Neural cell (in vitro differentiated cells): ENCODE results near the gene SNX21. TPM values are rescaled to one million over a fixed set of nuclear protein-coding genes. Genes with fewer than 3 reads are reported as not detected.

ENCODE experiments used
- H2AFZ ChIP-seq: fragments of 200-600, 300-800 bp; sonication (generic), shearing (Covaris generic); 2 replicates; pipeline ENCODE4 v1.6.0; 2014; ENCODE audit warnings: low read depth, mild to moderate bottlenecking, antibody characterized with exemption, low read length, moderate library complexity
- H3F3A ChIP-seq: fragments of 200-600 bp; shearing (Covaris generic); 2 replicates; pipeline ENCODE4 v1.6.1; 2016; ENCODE audit warnings: mild to moderate bottlenecking, moderate library complexity, mixed read lengths, antibody characterized with exemption, low read length; ENCODE audit not compliant: insufficient read depth, poor library complexity, severe bottlenecking
- H3K27ac ChIP-seq: fragments of 200-600, 300-800 bp; sonication (generic), shearing (Covaris generic); 2 replicates; pipeline ENCODE4 v1.5.1; 2014; ENCODE audit warnings: mild to moderate bottlenecking, low read length, moderate library complexity
- H3K27me3 ChIP-seq: fragments of 300-800, 200-600 bp; sonication (generic), shearing (Covaris generic); 2 replicates; pipeline ENCODE4 v1.6.0; 2014; ENCODE audit warnings: mild to moderate bottlenecking, low read depth, low read length, moderate library complexity; ENCODE audit not compliant: insufficient read depth
- H3K36me3 ChIP-seq: fragments of 300-800, 200-600 bp; sonication (generic), shearing (Covaris generic); 2 replicates; pipeline ENCODE4 v1.5.1; 2014; ENCODE audit warnings: mild to moderate bottlenecking, antibody characterized with exemption, low read length, moderate library complexity; ENCODE audit not compliant: insufficient read depth
- H3K4me2 ChIP-seq: fragments of 300-800, 200-600 bp; sonication (generic), shearing (Covaris generic); 2 replicates; pipeline ENCODE4 v1.6.0; 2014; ENCODE audit warnings: mild to moderate bottlenecking, low read length
- H3K4me3 ChIP-seq: fragments of 300-800, 200-600 bp; sonication (generic), shearing (Covaris generic); 2 replicates; pipeline ENCODE4 v1.5.1; 2014; ENCODE audit warnings: mild to moderate bottlenecking, low read length, moderate library complexity
- H3K79me2 ChIP-seq: fragments of 200-600 bp; shearing (Covaris generic); replicated peaks from 2 replicates; pipeline ENCODE4 v1.6.0; 2014; ENCODE audit warnings: mild to moderate bottlenecking, low read length, moderate library complexity; ENCODE audit not compliant: insufficient read depth
- H3K9ac ChIP-seq: fragments of 300-800, 200-600 bp; sonication (generic), shearing (Covaris generic); 2 replicates; pipeline ENCODE4 v1.6.1; 2016; ENCODE audit warnings: mild to moderate bottlenecking, low read length, mixed read lengths
- H3K9me2 ChIP-seq: fragments of 200-600 bp; shearing (Covaris generic); 2 replicates; pipeline ENCODE4 v1.6.1; 2016; ENCODE audit warnings: mild to moderate bottlenecking, low read length, mixed read lengths; ENCODE audit not compliant: insufficient read depth
- H3K9me3 ChIP-seq: fragments of 200-600, 300-800 bp; sonication (generic), shearing (Covaris generic); 2 replicates; pipeline ENCODE4 v1.6.1; 2016; ENCODE audit warnings: mild to moderate bottlenecking, mixed run types, low read length, moderate library complexity, mixed read lengths
- H4K20me1 ChIP-seq: fragments of 200-600 bp; shearing (Covaris generic); 2 replicates; pipeline ENCODE4 v1.6.1; 2016; ENCODE audit warnings: mild to moderate bottlenecking, mixed run types; ENCODE audit not compliant: insufficient read depth
- CTCF ChIP-seq: fragments of 450-650 bp; IDR thresholded peaks from 2 replicates; pipeline ENCODE4 v1.5.1; 2014; ENCODE audit warnings: antibody characterized with exemption, mild to moderate bottlenecking, moderate library complexity; ENCODE audit not compliant: poor library complexity, severe bottlenecking
- EP300 ChIP-seq: fragments of 450-650 bp; conservative IDR thresholded peaks from 2 replicates; pipeline ENCODE4 v1.6.1; 2014; ENCODE audit warnings: antibody characterized with exemption, mild to moderate bottlenecking, moderate library complexity; ENCODE audit not compliant: poor library complexity, severe bottlenecking
- EZH2 ChIP-seq: fragments of 200-600, 300-800 bp; shearing (Covaris generic), sonication (generic); IDR thresholded peaks from 2 replicates; pipeline ENCODE4 v1.6.1; 2014; ENCODE audit warnings: antibody characterized with exemption, low read length, borderline replicate concordance, mild to moderate bottlenecking; ENCODE audit not compliant: insufficient read depth, poor library complexity, severe bottlenecking
- MXI1 ChIP-seq: fragments of 450-650 bp; conservative IDR thresholded peaks from 2 replicates; pipeline ENCODE4 v1.6.1; 2014; ENCODE audit warnings: antibody characterized with exemption, mild to moderate bottlenecking; ENCODE audit not compliant: poor library complexity, severe bottlenecking
- POLR2AphosphoS5 ChIP-seq: IDR thresholded peaks from 2 replicates; pipeline ENCODE4 v1.6.1; 2012
- RAD21 ChIP-seq: fragments of 450-650 bp; conservative IDR thresholded peaks from 2 replicates; pipeline ENCODE4 v1.6.1; 2014; ENCODE audit warnings: antibody characterized with exemption, mild to moderate bottlenecking, moderate library complexity
- REST ChIP-seq: IDR thresholded peaks from 2 replicates; pipeline ENCODE4 v1.6.1; 2012; ENCODE audit warnings: borderline replicate concordance
- SMC3 ChIP-seq: fragments of 450-650 bp; conservative IDR thresholded peaks from 2 replicates; pipeline ENCODE4 v1.6.1; 2014; ENCODE audit warnings: antibody characterized with exemption, mild to moderate bottlenecking, moderate library complexity; ENCODE audit not compliant: poor library complexity
- TAF1 ChIP-seq: IDR thresholded peaks from 2 replicates; pipeline ENCODE4 v1.6.1; 2012; ENCODE audit warnings: low read depth
- polyA plus RNA-seq: library from polyadenylated mRNA; depleted of rRNA; stranded (reverse); fragments of >200 nt; gene quantifications from 2 replicates; pipeline ENCODE4 v1.2.3, GENCODE V29; 2014

SNX21 gene
- polyA plus RNA-seq, 1 donor from 2014 or later, result 7.2 TPM

GRCh38 chr20:45866454-45866853 is 32.9 kb downstream of the SNX21 start:
- Histone ChIP-seq H3K9me2 (no peaks in the 10 kb centered on the region), H3K79me2 (no peaks in the 10 kb centered on the region), H3K4me3 (no peak overlapping the region), H3K9ac (no peak overlapping the region), H3F3A (no peaks in the 10 kb centered on the region), H3K36me3 (no peaks in the 10 kb centered on the region), H3K27ac (no peak overlapping the region), H2AFZ (no peak overlapping the region), H3K4me2 (no peak overlapping the region), H4K20me1 (no peaks in the 10 kb centered on the region), H3K9me3 (no peaks in the 10 kb centered on the region), H3K27me3 (no peaks in the 10 kb centered on the region)
- TF ChIP-seq POLR2AphosphoS5, result no peak
- TF ChIP-seq SMC3, result no peak

- no peaks in the 10 kb centered on the region for H3K36me3 ChIP-seq
- no peak overlapping the region for H2AFZ ChIP-seq
Measured at GRCh38 chr20:45867136-45867818, 33.7 kb downstream of the SNX21 start.

More at GRCh38 chr20:45867136-45867818, 33.7 kb downstream of the SNX21 start:
- H3F3A ChIP-seq, result no peaks in the 10 kb centered on the region
- no peaks in the 10 kb centered on the region for H3K27me3 ChIP-seq
- no peaks in the 10 kb centered on the region for H3K9me3 ChIP-seq
- H4K20me1 ChIP-seq, result no peaks in the 10 kb centered on the region
- H3K4me3 ChIP-seq, result no peak overlapping the region
- H3K79me2 ChIP-seq, result no peaks in the 10 kb centered on the region
- no peak overlapping the region for H3K4me2 ChIP-seq
- no peak for TF ChIP-seq SMC3
- TF ChIP-seq EZH2, result no peak
- no peak for TF ChIP-seq MXI1
- no peak for TF ChIP-seq CTCF
- TF ChIP-seq REST, result no peak
- no peak for TF ChIP-seq EP300
- no peak for TF ChIP-seq POLR2AphosphoS5
- TF ChIP-seq TAF1, result no peak
- TF ChIP-seq RAD21, result no peak
- no peaks in the 10 kb centered on the region for H3K9me2 ChIP-seq
- H3K9ac ChIP-seq, result no peak overlapping the region
- no peak overlapping the region for H3K27ac ChIP-seq
